ENCODE data around the gene MARCKS.

MARCKS gene

GRCh38 chr6:113853252-113853651, 3.9 kb upstream of the MARCKS start:
- no peak for DNase-seq (ENCODE audit: low read depth)

DNA sequence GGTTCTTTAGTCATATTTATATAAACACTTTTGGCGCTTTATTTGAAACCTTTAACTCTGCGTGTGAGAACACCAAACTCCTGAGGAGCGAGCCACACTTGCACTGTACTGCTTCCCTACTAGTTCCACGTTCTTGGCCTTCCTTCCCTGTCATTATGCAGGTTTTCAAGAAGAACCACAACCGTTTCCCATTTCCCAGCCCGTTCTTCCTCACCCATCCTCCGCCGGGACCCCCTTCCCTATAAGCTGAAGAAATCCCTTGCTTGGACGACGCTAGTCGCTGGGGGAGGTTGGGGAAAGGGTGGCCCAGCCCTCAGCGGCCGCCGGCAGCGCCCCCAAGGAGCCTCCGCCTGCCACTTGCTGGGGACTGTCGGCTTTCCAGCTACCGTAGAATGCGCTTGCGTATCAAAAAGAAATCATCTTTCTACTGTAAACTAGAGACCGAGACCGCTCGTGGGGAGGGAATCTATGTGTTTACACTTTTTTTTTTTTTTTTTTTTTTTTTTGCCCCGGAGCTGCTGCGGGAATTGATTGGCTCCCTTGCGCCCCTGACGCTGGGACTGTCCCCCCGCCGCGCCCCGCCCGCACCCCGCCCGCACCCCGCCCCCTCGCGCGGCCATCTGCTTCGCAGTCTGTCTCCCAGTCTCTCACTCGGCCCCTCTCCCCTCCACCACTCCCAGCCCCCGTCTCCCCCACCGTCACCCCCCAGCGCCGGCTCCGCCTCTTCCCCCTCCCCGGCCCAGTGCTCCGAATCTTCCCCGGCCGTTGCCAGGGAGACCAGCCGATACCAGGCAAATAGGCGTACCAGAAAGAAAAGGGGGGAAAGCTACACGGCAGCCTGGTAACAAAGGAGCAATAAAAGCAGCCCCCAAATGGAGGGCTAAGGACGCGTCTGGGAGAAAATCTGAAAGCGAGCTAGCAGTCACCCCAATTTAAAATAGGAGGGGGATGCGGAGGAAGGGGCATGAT, 2.3 kb upstream of the MARCKS start:
- DNase-seq (ENCODE audit: low read depth), result no peak

GRCh38 chr6:113855500-113856374, 1.4 kb upstream of the MARCKS start:
- DNase-seq (ENCODE audit: low read depth), result no peak

DNA sequence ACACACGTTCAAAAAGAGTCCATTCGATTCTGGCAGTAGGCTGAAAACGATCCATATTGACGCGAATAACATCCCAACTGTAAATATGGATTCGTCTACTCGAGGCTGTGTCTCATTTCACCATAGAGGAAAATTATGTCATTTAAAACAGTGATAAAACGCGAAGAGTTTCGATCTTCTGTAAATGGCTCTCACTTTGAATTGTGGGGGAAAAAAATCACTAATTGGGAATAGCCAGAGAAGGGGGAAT, 845 bp upstream of the MARCKS start:
- no peak for DNase-seq (ENCODE audit: low read depth)

DNA sequence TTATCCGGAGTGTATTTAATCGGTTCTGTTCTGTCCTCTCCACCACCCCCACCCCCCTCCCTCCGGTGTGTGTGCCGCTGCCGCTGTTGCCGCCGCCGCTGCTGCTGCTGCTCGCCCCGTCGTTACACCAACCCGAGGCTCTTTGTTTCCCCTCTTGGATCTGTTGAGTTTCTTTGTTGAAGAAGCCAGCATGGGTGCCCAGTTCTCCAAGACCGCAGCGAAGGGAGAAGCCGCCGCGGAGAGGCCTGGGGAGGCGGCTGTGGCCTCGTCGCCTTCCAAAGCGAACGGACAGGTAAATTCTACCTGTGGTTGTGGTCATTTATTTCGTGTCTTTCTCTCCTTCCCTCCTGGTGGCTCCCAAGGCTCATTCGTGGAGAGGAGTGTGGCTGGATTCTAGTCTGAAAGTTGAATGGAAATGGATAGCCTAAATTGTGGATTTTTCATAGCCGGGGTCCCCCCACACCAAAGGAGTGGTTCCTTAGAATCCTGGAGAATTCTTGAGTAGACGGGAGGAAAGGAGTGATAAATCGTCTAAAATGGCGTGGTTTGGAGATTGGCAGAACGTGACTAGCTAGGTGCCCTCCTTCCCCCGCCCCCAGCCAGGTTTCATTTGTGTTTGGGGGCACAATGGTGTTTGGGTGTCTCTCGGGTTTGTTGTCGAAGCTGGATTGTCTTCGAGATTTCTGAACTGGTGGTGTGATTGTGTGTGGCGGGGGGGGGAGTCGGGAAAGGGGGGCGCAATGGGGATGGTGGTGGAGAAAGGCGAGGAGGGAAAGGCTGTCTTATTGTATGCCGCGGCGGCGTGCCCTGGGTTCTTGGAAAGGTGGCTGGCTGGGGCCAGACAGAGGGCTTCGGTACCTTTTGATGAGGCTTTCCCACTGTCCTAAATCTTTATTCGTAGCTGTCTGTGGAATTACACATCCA, 673 bp downstream of the MARCKS start:
- no peak for DNase-seq (ENCODE audit: low read depth)

GRCh38 chr6:113858480-113859348, 1.6 kb downstream of the MARCKS start:
- DNase-seq (ENCODE audit: low read depth), result peak; percentile 59

DNA sequence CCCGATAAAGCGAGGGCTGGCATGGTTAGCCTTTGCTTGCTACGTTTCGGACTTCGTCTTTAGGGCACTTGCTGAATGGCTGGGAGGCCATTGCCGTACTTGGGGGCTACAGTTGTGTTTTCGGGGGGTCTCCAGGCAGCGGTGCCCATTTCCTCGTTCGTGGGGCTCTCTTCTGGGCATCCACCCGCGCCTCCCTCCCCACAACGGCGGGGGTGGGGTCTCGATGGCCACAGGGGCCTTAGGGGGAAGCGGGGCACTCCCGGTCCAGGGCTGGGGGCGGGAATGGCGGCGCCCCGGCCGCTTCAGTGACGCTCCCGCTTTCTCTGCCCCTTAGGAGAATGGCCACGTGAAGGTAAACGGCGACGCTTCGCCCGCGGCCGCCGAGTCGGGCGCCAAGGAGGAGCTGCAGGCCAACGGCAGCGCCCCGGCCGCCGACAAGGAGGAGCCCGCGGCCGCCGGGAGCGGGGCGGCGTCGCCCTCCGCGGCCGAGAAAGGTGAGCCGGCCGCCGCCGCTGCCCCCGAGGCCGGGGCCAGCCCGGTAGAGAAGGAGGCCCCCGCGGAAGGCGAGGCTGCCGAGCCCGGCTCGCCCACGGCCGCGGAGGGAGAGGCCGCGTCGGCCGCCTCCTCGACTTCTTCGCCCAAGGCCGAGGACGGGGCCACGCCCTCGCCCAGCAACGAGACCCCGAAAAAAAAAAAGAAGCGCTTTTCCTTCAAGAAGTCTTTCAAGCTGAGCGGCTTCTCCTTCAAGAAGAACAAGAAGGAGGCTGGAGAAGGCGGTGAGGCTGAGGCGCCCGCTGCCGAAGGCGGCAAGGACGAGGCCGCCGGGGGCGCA, 2.4 kb downstream of the MARCKS start:
- DNase-seq (ENCODE audit: low read depth), result no peak

DNA sequence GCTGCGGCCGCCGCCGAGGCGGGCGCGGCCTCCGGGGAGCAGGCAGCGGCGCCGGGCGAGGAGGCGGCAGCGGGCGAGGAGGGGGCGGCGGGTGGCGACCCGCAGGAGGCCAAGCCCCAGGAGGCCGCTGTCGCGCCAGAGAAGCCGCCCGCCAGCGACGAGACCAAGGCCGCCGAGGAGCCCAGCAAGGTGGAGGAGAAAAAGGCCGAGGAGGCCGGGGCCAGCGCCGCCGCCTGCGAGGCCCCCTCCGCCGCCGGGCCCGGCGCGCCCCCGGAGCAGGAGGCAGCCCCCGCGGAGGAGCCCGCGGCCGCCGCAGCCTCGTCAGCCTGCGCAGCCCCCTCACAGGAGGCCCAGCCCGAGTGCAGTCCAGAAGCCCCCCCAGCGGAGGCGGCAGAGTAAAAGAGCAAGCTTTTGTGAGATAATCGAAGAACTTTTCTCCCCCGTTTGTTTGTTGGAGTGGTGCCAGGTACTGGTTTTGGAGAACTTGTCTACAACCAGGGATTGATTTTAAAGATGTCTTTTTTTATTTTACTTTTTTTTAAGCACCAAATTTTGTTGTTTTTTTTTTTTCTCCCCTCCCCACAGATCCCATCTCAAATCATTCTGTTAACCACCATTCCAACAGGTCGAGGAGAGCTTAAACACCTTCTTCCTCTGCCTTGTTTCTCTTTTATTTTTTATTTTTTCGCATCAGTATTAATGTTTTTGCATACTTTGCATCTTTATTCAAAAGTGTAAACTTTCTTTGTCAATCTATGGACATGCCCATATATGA, 3.2 kb downstream of the MARCKS start:
- no peak for DNase-seq (ENCODE audit: low read depth)

DNA sequence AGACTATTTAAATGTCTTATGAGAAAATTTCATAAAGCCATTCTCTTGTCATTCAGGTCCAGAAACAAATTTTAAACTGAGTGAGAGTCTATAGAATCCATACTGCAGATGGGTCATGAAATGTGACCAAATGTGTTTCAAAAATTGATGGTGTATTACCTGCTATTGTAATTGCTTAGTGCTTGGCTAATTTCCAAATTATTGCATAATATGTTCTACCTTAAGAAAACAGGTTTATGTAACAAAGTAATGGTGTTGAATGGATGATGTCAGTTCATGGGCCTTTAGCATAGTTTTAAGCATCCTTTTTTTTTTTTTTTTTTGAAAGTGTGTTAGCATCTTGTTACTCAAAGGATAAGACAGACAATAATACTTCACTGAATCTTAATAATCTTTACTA, 5.0 kb downstream of the MARCKS start:
- no peak for DNase-seq (ENCODE audit: low read depth)

- DNase-seq (ENCODE audit: low read depth), result no peak
These were observed 13.8 kb downstream of the MARCKS start for GRCh38 chr6:113870917-113871316.

DNA sequence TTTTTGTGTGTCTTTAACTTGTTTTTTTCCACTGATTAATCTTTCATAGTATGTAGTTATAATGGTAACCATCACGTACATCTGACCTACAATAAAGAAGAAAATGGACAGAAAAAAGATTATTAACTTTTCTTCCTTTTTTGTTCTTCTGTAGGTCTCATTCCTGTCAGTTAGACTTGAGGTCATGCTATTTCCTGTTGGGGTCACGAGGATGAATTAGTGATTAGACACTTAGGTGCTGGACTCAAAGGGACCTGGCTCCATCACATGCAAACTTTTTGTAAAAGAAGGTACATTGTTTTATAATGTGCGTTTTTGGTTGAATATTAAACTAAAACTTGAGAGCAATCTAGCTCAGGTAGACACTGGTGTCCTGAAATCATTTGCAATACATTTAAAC, 14.8 kb downstream of the MARCKS start:
- DNase-seq (ENCODE audit: low read depth), result no peak

DNA sequence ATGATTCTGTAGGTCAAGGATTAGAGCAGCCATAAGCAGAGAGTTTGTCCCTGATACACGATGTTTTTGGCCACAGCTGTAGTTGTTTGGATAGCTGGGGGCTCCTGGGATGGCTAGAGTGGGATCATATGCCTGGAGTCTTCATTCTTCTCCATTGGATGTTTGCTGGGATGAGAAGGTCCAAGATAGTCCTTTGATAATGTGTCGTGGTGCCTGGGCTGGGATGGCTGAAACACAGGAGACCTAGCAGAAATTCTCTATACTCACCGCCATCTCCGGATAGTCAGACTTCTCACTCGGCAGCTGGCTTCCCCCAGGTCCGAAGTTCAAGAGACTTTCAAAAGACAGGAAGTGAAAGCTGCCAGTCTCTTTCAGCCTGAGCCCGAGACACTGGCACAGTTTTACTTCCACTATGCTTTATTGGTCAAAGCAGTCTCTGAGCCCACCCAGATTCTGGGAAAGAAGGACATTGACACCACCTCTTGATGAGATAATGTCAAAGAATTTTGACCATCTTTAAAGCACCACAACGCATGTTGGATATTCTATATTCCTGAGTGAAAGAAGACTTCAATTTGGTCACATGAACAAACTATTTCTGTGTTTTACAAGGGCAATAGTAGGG, 16.0 kb downstream of the MARCKS start:
- no peak for DNase-seq (ENCODE audit: low read depth)

GRCh38 chr6:113875470-113875869, 18.3 kb downstream of the MARCKS start:
- DNase-seq (ENCODE audit: low read depth), result no peak

DNA sequence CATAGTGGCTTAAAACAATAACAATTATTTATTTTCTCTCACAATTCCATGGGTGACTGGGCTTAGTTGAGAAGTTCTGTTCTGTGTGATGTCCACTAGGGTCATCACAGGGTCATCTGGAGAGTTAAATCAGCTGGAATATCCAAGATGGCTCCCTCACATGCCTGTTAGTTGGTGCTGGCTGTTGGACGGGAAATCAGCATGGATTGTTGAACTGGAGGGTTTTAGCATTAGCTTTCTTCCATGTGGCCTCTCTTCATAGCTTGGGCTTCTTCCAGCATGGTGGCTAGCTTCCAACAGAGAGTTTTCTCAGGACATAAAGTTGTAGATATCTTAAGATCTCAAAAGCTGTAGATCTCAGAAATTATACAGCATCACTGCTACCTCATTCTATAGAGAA, 19.6 kb downstream of the MARCKS start:
- no peak for DNase-seq (ENCODE audit: low read depth)

- DNase-seq (ENCODE audit: low read depth), result no peak
These were observed 22.3 kb downstream of the MARCKS start for GRCh38 chr6:113879186-113880096.

GRCh38 chr6:113881478-113881980, 24.4 kb downstream of the MARCKS start:
- DNase-seq (ENCODE audit: low read depth), result no peak

DNA sequence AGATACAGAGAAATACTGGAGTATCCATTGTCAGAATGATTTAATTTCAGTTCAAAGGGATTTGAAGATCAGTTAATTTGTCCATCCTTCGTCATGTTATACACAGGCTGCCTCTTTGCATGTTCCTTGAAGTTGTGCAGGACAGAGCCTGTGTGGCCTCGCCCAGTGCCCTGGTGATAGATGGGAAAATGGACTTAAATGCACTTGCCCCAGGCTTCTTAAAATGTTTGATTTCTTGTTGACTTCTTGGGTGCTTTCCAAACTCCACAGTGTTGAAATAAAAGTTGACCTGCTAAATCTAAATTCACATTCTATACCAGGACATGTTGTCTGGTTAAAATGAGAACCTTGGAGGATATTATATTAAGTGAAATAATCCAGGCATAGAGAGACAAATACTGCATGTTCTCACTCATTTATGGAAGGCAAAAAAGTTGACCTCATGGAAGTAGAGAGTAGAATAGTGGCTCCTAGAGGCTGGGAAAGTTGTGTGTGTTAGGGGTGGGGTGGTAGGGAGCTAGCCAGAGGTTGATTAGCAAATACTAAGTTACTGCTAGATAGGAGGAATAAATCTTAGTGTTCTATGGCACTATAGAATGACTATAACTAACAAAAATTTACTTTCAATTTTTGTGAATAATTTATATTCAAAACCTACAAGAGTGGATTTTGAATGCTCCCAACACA, 25.3 kb downstream of the MARCKS start:
- DNase-seq (ENCODE audit: low read depth), result no peak

All from stimulated activated CD4-positive, alpha-beta T cell treated with anti-CD3 and anti-CD28 coated beads, Interleukin-2, amount 100 ng/mL, for 4 hours (primary cell).